Choroid plexus epithelial cell (primary cell): ENCODE results near the gene OSBPL9.

ENCODE experiments used
- DNase-seq: peaks from one replicate; pipeline ENCODE4 v3.0.0-alpha.2; 2010; ENCODE audit warnings: low read depth
- H3K4me3 ChIP-seq: 2 replicates; pipeline ENCODE4 v1.5.1; 2011; ENCODE audit warnings: low read depth, mild to moderate bottlenecking, control low read depth, low read length, moderate library complexity
- TF ChIP-seq, protein P1 (sequence below): conservative IDR thresholded peaks from 2 replicates; pipeline ENCODE4 v1.5.1; 2011; ENCODE audit warnings: low read depth, mild to moderate bottlenecking, control low read depth, inconsistent platforms, low read length, moderate library complexity

OSBPL9 gene

GRCh38 chr1:51754666-51755065 lies 137.8 kb downstream of the OSBPL9 start:
- TF ChIP-seq, protein P1, sequence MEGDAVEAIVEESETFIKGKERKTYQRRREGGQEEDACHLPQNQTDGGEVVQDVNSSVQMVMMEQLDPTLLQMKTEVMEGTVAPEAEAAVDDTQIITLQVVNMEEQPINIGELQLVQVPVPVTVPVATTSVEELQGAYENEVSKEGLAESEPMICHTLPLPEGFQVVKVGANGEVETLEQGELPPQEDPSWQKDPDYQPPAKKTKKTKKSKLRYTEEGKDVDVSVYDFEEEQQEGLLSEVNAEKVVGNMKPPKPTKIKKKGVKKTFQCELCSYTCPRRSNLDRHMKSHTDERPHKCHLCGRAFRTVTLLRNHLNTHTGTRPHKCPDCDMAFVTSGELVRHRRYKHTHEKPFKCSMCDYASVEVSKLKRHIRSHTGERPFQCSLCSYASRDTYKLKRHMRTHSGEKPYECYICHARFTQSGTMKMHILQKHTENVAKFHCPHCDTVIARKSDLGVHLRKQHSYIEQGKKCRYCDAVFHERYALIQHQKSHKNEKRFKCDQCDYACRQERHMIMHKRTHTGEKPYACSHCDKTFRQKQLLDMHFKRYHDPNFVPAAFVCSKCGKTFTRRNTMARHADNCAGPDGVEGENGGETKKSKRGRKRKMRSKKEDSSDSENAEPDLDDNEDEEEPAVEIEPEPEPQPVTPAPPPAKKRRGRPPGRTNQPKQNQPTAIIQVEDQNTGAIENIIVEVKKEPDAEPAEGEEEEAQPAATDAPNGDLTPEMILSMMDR = no peak
- no peak for DNase-seq
- no peak overlapping the region for H3K4me3 ChIP-seq

GRCh38 chr1:51755437-51755836 lies 138.5 kb downstream of the OSBPL9 start:
- DNase-seq = no peak
- no peak overlapping the region for H3K4me3 ChIP-seq
- TF ChIP-seq, protein P1 = no peak

GRCh38 chr1:51756290-51756689 lies 139.4 kb downstream of the OSBPL9 start:
- TF ChIP-seq, protein P1 = no peak
- DNase-seq = no peak
- H3K4me3 ChIP-seq = no peak overlapping the region

GRCh38 chr1:51758310-51758709 lies 141.4 kb downstream of the OSBPL9 start:
- no peak overlapping the region for H3K4me3 ChIP-seq
- TF ChIP-seq, protein P1 = no peak
- DNase-seq = no peak

- DNase-seq = no peak
- TF ChIP-seq, protein P1 = no peak
- no peak overlapping the region for H3K4me3 ChIP-seq
Observed at GRCh38 chr1:51760872-51761271, 144.0 kb downstream of the OSBPL9 start.

DNA sequence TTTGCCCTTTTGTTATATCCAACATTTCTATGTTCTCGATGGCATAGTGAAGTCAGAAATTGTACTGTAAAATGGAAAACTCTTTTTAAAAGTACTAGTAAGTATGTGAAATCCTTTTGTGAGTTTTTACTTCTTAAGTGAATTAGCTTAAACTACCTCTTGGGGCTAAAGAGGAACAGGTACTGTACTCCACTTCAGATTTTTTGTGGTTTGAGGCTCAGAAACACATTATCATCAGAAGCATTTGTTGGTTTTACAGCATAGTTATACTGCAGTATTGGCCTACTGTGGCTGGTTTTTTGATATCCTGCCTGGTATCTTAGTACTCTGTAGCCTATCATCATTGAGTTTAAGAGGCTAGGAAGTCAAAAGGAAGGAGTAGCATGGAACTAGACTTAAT lies 144.5 kb downstream of the OSBPL9 start:
- TF ChIP-seq, protein P1 = no peak
- H3K4me3 ChIP-seq = no peak overlapping the region
- no peak for DNase-seq

- TF ChIP-seq, protein P1 = peak; percentile 84
- no peak overlapping the region for H3K4me3 ChIP-seq
- peak; percentile 89 for DNase-seq
Observed at GRCh38 chr1:51768971-51769588, 152.2 kb downstream of the OSBPL9 start.
